ENCODE data around the gene IRF4. TPM values are rescaled to one million over a fixed set of nuclear protein-coding genes. Genes with fewer than 3 reads are reported as not detected.

The IRF4 gene
- total RNA-seq, 2 experiments from 2014 or later: 189 to 291 TPM

DNA sequence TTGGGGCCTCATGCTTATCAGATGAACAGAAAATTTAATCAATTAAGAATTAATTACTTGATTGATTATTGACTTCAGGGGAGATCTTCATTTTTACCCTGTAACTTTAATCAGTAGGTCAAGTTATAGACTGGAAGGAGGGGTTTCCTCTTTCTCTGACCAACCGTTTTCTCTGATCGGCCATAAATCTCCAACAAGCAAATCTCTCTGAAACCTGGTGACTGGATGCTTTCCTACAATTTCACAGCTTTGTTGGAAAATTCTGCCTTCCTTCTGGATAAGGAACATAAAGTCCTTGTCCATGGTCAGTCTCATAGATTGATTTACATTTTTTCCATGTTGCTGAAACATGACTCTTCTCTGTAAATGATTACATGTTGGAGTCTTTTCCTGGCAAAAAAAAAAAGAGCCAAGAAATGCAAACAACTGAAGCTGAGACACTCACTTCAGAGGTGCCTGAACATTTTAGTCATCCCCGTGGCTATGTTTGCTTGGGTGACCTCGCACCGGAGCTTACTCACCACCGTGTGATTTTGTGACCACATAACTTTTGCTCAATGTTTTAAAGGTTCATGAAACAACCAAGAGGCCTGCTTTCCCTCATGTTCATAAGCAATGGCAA, 31.0 kb downstream of the IRF4 start:
- Histone ChIP-seq H3K4me2 (ENCODE audit: low read length) (no peak overlapping the region), H3K9me3 (ENCODE audit: low read length) (no peaks in the 10 kb centered on the region), H3K27ac (ENCODE audit: low read depth, low read length, poor library complexity, severe bottlenecking) (no peak overlapping the region), H4K20me1 (ENCODE audit: insufficient read depth, low read length) (no peaks in the 10 kb centered on the region), H3K4me1 (ENCODE audit: insufficient read depth, low read length, poor library complexity, severe bottlenecking) (no peaks in the 10 kb centered on the region), H3K36me3 (ENCODE audit: insufficient read depth, low read length) (no peaks in the 10 kb centered on the region), H3K79me2 (ENCODE audit: insufficient read depth, low read depth, low read length) (no peaks in the 10 kb centered on the region), H3K4me3 (ENCODE audit: low read depth, low read length, poor library complexity, severe bottlenecking) (no peak overlapping the region), H3K9me2 (ENCODE audit: insufficient read depth, low read length) (no peaks in the 10 kb centered on the region), H2AFZ (ENCODE audit: low read length) (no peak overlapping the region)
- TF ChIP-seq EZH2phosphoT487 (IDR thresholded peaks at IDR 0.05; ENCODE audit: borderline replicate concordance, low read depth, low read length): no peak
- TF ChIP-seq, protein P1, sequence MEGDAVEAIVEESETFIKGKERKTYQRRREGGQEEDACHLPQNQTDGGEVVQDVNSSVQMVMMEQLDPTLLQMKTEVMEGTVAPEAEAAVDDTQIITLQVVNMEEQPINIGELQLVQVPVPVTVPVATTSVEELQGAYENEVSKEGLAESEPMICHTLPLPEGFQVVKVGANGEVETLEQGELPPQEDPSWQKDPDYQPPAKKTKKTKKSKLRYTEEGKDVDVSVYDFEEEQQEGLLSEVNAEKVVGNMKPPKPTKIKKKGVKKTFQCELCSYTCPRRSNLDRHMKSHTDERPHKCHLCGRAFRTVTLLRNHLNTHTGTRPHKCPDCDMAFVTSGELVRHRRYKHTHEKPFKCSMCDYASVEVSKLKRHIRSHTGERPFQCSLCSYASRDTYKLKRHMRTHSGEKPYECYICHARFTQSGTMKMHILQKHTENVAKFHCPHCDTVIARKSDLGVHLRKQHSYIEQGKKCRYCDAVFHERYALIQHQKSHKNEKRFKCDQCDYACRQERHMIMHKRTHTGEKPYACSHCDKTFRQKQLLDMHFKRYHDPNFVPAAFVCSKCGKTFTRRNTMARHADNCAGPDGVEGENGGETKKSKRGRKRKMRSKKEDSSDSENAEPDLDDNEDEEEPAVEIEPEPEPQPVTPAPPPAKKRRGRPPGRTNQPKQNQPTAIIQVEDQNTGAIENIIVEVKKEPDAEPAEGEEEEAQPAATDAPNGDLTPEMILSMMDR (conservative IDR thresholded peaks at IDR 0.05; ENCODE audit: low read length): no peak
- no TSS peak for BruUV-seq (replicated peaks)
- CTCF ChIA-PET (ENCODE audit: unreplicated experiment): no interaction called here
- DNase-seq (ENCODE audit: low spot score): no peak
- intact Hi-C loops (cut with micrococcal nuclease; ENCODE audit: unreplicated experiment): no loop called here
- POLR2A ChIA-PET: interaction anchor here (0.7 kb wide), 2 partner anchors 29 to 184 kb away, joined by 5 to 6 read pairs; no protein-coding TSS in a partner anchor

GRCh38 chr6:423055-423798, 31.7 kb downstream of the IRF4 start:
- CTCF ChIA-PET (ENCODE audit: unreplicated experiment): no interaction called here
- Histone ChIP-seq H3K27ac (ENCODE audit: low read depth, low read length, poor library complexity, severe bottlenecking) (no peak overlapping the region), H4K20me1 (ENCODE audit: insufficient read depth, low read length) (no peaks in the 10 kb centered on the region), H3K79me2 (ENCODE audit: insufficient read depth, low read depth, low read length) (no peaks in the 10 kb centered on the region), H3K4me1 (ENCODE audit: insufficient read depth, low read length, poor library complexity, severe bottlenecking) (peaks cover 3% of the 10 kb centered on the region), H3K36me3 (ENCODE audit: insufficient read depth, low read length) (no peaks in the 10 kb centered on the region), H3K4me2 (ENCODE audit: low read length) (no peak overlapping the region), H2AFZ (ENCODE audit: low read length) (no peak overlapping the region), H3K4me3 (ENCODE audit: low read depth, low read length, poor library complexity, severe bottlenecking) (no peak overlapping the region), H3K9me3 (ENCODE audit: low read length) (no peaks in the 10 kb centered on the region), H3K9me2 (ENCODE audit: insufficient read depth, low read length) (no peaks in the 10 kb centered on the region)
- POLR2A ChIA-PET: interaction anchor here (0.7 kb wide), 2 partner anchors 29 to 185 kb away, joined by 5 to 6 read pairs; no protein-coding TSS in a partner anchor
- DNase-seq (ENCODE audit: low spot score): no peak
- intact Hi-C loops (cut with micrococcal nuclease; ENCODE audit: unreplicated experiment): no loop called here
- TF ChIP-seq, protein P1 (conservative IDR thresholded peaks at IDR 0.05; ENCODE audit: low read length): no peak
- TF ChIP-seq EZH2phosphoT487 (IDR thresholded peaks at IDR 0.05; ENCODE audit: borderline replicate concordance, low read depth, low read length): no peak
- no TSS peak for BruUV-seq (replicated peaks)

DNA sequence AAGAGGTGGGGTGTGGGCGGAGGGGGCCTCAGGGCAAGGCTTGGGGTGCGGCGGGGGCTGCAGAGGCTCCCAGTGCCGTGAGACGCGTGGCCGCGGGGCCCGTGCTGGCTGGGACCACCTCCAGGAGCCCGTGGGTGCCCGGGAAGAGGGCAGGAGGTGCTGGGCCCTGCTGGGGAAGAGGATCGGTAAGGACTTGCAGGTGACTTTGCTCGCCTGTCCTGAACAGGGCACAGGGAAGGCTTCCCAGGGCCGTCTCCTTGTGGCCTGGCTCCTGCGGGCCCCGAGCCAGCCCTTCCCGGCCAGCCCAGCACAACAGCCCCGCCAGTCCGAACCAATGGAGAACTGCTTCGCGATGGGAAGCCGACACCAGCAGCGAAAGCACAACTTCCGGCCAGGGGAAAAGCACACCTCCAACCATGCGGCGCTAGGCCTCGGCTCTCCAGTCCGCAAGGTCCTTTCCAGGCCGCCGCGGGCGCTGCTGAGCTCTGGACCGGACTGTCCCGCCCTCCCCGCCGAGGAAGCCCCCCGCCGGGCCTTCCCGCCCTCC, 32.3 kb downstream of the IRF4 start:
- H3K9me2 ChIP-seq (ENCODE audit: insufficient read depth, low read length): no peaks in the 10 kb centered on the region
- no TSS peak for BruUV-seq (replicated peaks)
- no peak for TF ChIP-seq EZH2phosphoT487 (IDR thresholded peaks at IDR 0.05; ENCODE audit: borderline replicate concordance, low read depth, low read length)
- TF ChIP-seq, protein P1 (conservative IDR thresholded peaks at IDR 0.05; ENCODE audit: low read length): no peak
- H3K79me2 ChIP-seq (ENCODE audit: insufficient read depth, low read depth, low read length): no peaks in the 10 kb centered on the region
- no peak for DNase-seq (ENCODE audit: low spot score)
- no peak overlapping the region for H2AFZ ChIP-seq (ENCODE audit: low read length)
- POLR2A ChIA-PET: no interaction called here
- no peak overlapping the region for H3K4me2 ChIP-seq (ENCODE audit: low read length)
- intact Hi-C loops (cut with micrococcal nuclease; ENCODE audit: unreplicated experiment): no loop called here
- no peaks in the 10 kb centered on the region for H4K20me1 ChIP-seq (ENCODE audit: insufficient read depth, low read length)
- H3K27ac ChIP-seq (ENCODE audit: low read depth, low read length, poor library complexity, severe bottlenecking): no peak overlapping the region
- H3K4me1 ChIP-seq (ENCODE audit: insufficient read depth, low read length, poor library complexity, severe bottlenecking): peaks cover 8% of the 10 kb centered on the region
- CTCF ChIA-PET (ENCODE audit: unreplicated experiment): no interaction called here
- H3K36me3 ChIP-seq (ENCODE audit: insufficient read depth, low read length): no peaks in the 10 kb centered on the region
- H3K4me3 ChIP-seq (ENCODE audit: low read depth, low read length, poor library complexity, severe bottlenecking): no peak overlapping the region
- no peaks in the 10 kb centered on the region for H3K9me3 ChIP-seq (ENCODE audit: low read length)

Data from OCI-LY7 (cell line).